Measurements from ENCODE around the gene SIM1.
A peak's percentile ranks its signal among the peaks of the same experiment; 100 is the strongest.

Gene SIM1

DNA sequence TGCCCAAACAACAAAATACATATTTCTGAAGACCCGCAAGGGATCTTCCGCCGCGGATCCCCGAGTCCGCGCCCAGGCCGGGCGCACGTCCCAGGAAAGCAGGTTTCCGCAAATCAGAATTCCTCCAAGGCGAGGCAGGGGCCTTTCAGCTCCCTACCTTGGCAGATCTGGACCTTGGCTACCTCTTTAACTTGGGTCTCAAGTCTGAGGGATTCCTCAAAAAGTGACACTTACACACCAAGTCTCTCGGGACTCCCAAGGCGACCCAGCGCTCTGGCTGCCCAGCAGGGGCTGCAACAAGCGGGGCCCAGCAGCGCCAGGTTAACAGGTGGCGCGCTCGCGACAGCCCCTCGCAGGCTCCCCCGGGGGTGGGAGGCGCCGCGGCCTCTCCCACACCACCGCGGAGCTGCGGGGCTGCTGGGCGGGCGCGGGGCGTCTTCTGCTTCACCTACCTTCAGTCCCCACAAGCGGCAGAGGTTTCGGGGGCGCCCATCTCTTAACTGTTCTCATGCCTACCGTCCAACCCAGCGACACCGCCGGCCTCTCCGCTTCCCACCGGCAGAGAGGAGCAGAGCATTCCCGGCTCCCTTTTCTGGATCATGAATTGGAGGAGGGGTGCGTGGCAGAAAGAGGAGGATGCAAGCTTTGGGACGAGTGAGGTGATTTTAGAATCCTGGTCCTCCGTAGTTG lies 414 bp downstream of the SIM1 start (continued):
- TF ChIP-seq SCRT1 (tag by site-specific recombination; IDR thresholded peaks at IDR 0.05; ENCODE audit: borderline replicate concordance): peak; percentile 85; the same call in 1 of the 2 replicates
- TF ChIP-seq ZBTB7A (tag by site-specific recombination; IDR thresholded peaks at IDR 0.05; ENCODE audit: low read depth): 0 out of 2 replicates have a peak, but pooled peaks have one; percentile 6
- TF ChIP-seq GLIS1 (tag by site-specific recombination; IDR thresholded peaks at IDR 0.05): no peak
- TF ChIP-seq, protein P1, sequence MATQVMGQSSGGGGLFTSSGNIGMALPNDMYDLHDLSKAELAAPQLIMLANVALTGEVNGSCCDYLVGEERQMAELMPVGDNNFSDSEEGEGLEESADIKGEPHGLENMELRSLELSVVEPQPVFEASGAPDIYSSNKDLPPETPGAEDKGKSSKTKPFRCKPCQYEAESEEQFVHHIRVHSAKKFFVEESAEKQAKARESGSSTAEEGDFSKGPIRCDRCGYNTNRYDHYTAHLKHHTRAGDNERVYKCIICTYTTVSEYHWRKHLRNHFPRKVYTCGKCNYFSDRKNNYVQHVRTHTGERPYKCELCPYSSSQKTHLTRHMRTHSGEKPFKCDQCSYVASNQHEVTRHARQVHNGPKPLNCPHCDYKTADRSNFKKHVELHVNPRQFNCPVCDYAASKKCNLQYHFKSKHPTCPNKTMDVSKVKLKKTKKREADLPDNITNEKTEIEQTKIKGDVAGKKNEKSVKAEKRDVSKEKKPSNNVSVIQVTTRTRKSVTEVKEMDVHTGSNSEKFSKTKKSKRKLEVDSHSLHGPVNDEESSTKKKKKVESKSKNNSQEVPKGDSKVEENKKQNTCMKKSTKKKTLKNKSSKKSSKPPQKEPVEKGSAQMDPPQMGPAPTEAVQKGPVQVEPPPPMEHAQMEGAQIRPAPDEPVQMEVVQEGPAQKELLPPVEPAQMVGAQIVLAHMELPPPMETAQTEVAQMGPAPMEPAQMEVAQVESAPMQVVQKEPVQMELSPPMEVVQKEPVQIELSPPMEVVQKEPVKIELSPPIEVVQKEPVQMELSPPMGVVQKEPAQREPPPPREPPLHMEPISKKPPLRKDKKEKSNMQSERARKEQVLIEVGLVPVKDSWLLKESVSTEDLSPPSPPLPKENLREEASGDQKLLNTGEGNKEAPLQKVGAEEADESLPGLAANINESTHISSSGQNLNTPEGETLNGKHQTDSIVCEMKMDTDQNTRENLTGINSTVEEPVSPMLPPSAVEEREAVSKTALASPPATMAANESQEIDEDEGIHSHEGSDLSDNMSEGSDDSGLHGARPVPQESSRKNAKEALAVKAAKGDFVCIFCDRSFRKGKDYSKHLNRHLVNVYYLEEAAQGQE (tag by site-specific recombination; IDR thresholded peaks at IDR 0.05): no peak
- TF ChIP-seq ZNF792 (tag by site-specific recombination; IDR thresholded peaks at IDR 0.05): no peak
- no peak for TF ChIP-seq ZNF248 (tag by site-specific recombination; IDR thresholded peaks at IDR 0.05)
- 0 out of 2 replicates have a peak, but pooled peaks have one; percentile 15 for TF ChIP-seq KLF16 (tag by site-specific recombination; IDR thresholded peaks at IDR 0.05)
- no peak for TF ChIP-seq ZNF658 (tag by site-specific recombination; IDR thresholded peaks at IDR 0.05)
- TF ChIP-seq SALL2 (tag by site-specific recombination; IDR thresholded peaks at IDR 0.05; ENCODE audit: borderline replicate concordance): no peak
- no peak for TF ChIP-seq YY2 (tag by site-specific recombination; IDR thresholded peaks at IDR 0.05)
- TF ChIP-seq, protein P2, sequence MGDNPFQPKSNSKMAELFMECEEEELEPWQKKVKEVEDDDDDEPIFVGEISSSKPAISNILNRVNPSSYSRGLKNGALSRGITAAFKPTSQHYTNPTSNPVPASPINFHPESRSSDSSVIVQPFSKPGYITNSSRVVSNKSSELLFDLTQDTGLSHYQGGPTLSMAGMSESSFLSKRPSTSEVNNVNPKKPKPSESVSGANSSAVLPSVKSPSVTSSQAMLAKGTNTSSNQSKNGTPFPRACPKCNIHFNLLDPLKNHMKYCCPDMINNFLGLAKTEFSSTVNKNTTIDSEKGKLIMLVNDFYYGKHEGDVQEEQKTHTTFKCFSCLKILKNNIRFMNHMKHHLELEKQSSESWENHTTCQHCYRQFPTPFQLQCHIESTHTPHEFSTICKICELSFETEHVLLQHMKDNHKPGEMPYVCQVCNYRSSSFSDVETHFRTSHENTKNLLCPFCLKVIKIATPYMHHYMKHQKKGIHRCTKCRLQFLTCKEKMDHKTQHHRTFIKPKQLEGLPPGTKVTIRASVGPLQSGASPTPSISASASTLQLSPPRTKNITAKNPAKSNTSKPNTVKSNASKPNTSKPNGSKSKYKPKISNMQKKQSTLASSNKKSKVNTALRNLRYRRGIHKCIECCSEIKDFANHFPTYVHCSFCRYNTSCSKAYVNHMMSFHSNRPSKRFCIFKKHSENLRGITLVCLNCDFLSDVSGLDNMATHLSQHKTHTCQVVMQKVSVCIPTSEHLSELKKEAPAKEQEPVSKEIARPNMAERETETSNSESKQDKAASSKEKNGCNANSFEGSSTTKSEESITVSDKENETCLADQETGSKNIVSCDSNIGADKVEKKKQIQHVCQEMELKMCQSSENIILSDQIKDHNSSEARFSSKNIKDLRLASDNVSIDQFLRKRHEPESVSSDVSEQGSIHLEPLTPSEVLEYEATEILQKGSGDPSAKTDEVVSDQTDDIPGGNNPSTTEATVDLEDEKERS (tag by site-specific recombination; IDR thresholded peaks at IDR 0.05): no peak
- TF ChIP-seq ZNF830 (tag by site-specific recombination; IDR thresholded peaks at IDR 0.05; ENCODE audit: low read depth): no peak
- TF ChIP-seq, protein P3, sequence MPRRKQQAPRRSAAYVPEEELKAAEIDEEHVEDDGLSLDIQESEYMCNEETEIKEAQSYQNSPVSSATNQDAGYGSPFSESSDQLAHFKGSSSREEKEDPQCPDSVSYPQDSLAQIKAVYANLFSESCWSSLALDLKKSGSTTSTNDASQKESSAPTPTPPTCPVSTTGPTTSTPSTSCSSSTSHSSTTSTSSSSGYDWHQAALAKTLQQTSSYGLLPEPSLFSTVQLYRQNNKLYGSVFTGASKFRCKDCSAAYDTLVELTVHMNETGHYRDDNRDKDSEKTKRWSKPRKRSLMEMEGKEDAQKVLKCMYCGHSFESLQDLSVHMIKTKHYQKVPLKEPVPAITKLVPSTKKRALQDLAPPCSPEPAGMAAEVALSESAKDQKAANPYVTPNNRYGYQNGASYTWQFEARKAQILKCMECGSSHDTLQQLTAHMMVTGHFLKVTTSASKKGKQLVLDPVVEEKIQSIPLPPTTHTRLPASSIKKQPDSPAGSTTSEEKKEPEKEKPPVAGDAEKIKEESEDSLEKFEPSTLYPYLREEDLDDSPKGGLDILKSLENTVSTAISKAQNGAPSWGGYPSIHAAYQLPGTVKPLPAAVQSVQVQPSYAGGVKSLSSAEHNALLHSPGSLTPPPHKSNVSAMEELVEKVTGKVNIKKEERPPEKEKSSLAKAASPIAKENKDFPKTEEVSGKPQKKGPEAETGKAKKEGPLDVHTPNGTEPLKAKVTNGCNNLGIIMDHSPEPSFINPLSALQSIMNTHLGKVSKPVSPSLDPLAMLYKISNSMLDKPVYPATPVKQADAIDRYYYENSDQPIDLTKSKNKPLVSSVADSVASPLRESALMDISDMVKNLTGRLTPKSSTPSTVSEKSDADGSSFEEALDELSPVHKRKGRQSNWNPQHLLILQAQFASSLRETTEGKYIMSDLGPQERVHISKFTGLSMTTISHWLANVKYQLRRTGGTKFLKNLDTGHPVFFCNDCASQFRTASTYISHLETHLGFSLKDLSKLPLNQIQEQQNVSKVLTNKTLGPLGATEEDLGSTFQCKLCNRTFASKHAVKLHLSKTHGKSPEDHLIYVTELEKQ (tag by site-specific recombination; IDR thresholded peaks at IDR 0.05; ENCODE audit: borderline replicate concordance): no peak
- TF ChIP-seq, protein P4, sequence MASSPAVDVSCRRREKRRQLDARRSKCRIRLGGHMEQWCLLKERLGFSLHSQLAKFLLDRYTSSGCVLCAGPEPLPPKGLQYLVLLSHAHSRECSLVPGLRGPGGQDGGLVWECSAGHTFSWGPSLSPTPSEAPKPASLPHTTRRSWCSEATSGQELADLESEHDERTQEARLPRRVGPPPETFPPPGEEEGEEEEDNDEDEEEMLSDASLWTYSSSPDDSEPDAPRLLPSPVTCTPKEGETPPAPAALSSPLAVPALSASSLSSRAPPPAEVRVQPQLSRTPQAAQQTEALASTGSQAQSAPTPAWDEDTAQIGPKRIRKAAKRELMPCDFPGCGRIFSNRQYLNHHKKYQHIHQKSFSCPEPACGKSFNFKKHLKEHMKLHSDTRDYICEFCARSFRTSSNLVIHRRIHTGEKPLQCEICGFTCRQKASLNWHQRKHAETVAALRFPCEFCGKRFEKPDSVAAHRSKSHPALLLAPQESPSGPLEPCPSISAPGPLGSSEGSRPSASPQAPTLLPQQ (tag by site-specific recombination; IDR thresholded peaks at IDR 0.05): peak; percentile 92
- TF ChIP-seq RBAK (tag by site-specific recombination; IDR thresholded peaks at IDR 0.05): no peak
- TF ChIP-seq PRDM1 (tag by site-specific recombination; IDR thresholded peaks at IDR 0.05): no peak

Measured in HEK293 (cell line).